HL-60 (cell line): ENCODE data around the gene SLC17A8.

ENCODE experiments used
- DNase-seq, 2 experiments: peaks; one replicate each; pipeline ENCODE4 v3.0.0-alpha.2; 2010 to 2020; ENCODE audit warnings: low read depth in 1 of 2, low spot score in 1 of 2
- H3K27ac ChIP-seq: fragments of 250-450 bp; sonication (Bioruptor Pico); replicated peaks from 2 replicates; pipeline ENCODE4 v1.5.1; 2020; ENCODE audit warnings: mild to moderate bottlenecking, moderate library complexity
- H3K27me3 ChIP-seq: fragments of 250-450 bp; sonication (Bioruptor Pico); 2 replicates; pipeline ENCODE4 v1.5.1; 2021; ENCODE audit warnings: mild to moderate bottlenecking, moderate library complexity; ENCODE audit not compliant: insufficient read depth, poor library complexity, severe bottlenecking
- H3K4me3 ChIP-seq: replicated peaks from 2 replicates; pipeline ENCODE4 v1.5.1; 2011; ENCODE audit warnings: mild to moderate bottlenecking, control low read depth, low read length; ENCODE audit not compliant: insufficient read depth
- CTCF ChIP-seq: IDR thresholded peaks from one replicate; pipeline ENCODE4 v1.5.1; 2011; ENCODE audit warnings: low read length, control low read depth, inconsistent platforms; ENCODE audit not compliant: insufficient read depth
- GABPA ChIP-seq: IDR thresholded peaks from 2 replicates; pipeline ENCODE4 v1.6.1; 2012; ENCODE audit warnings: low read depth
- POLR2AphosphoS5 ChIP-seq: IDR thresholded peaks from 2 replicates; pipeline ENCODE4 v1.6.1; 2012; ENCODE audit warnings: low read depth
- SPI1 ChIP-seq: IDR thresholded peaks from 2 replicates; pipeline ENCODE4 v1.6.1; 2012; ENCODE audit warnings: low read depth, mild to moderate bottlenecking, borderline replicate concordance
- TF ChIP-seq, protein P1 (sequence below): IDR thresholded peaks from 2 replicates; pipeline ENCODE4 v1.6.1; 2012; ENCODE audit warnings: low read depth; ENCODE audit not compliant: insufficient replicate concordance

The SLC17A8 gene

GRCh38 chr12:100391856-100392255 is 35.0 kb downstream of the SLC17A8 start:
- no peak overlapping the region for H3K27ac ChIP-seq
- H3K27me3 ChIP-seq, result no peaks in the 10 kb centered on the region
- no peak for DNase-seq
- H3K4me3 ChIP-seq, result no peak overlapping the region
- TF ChIP-seq, protein P1, sequence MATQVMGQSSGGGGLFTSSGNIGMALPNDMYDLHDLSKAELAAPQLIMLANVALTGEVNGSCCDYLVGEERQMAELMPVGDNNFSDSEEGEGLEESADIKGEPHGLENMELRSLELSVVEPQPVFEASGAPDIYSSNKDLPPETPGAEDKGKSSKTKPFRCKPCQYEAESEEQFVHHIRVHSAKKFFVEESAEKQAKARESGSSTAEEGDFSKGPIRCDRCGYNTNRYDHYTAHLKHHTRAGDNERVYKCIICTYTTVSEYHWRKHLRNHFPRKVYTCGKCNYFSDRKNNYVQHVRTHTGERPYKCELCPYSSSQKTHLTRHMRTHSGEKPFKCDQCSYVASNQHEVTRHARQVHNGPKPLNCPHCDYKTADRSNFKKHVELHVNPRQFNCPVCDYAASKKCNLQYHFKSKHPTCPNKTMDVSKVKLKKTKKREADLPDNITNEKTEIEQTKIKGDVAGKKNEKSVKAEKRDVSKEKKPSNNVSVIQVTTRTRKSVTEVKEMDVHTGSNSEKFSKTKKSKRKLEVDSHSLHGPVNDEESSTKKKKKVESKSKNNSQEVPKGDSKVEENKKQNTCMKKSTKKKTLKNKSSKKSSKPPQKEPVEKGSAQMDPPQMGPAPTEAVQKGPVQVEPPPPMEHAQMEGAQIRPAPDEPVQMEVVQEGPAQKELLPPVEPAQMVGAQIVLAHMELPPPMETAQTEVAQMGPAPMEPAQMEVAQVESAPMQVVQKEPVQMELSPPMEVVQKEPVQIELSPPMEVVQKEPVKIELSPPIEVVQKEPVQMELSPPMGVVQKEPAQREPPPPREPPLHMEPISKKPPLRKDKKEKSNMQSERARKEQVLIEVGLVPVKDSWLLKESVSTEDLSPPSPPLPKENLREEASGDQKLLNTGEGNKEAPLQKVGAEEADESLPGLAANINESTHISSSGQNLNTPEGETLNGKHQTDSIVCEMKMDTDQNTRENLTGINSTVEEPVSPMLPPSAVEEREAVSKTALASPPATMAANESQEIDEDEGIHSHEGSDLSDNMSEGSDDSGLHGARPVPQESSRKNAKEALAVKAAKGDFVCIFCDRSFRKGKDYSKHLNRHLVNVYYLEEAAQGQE, result no peak
- TF ChIP-seq POLR2AphosphoS5 (no peak), GABPA (no peak), SPI1 (no peak), CTCF (no peak)

DNA sequence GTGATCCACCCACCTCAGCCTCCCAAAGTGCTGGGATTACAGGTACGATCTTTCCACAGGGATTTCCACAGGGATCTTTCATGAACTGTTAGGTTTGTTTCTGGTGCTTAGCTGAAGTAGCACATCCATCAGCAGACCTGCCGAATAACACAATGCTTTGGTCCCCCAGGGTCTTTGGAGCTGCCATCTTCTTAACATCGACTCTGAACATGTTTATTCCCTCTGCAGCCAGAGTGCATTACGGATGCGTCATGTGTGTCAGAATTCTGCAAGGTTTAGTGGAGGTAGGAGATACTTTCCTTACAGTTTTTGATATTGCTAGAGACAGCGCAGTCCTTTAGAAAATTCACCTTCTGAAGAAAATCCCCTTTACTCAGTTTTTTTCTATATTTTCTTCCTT is 36.3 kb downstream of the SLC17A8 start:
- no peak for DNase-seq
- H3K27ac ChIP-seq, result no peak overlapping the region
- TF ChIP-seq, protein P1, result no peak
- no peak for TF ChIP-seq CTCF
- no peak for TF ChIP-seq POLR2AphosphoS5
- no peak for TF ChIP-seq SPI1
- TF ChIP-seq GABPA, result no peak
- no peak overlapping the region for H3K4me3 ChIP-seq
- no peaks in the 10 kb centered on the region for H3K27me3 ChIP-seq

- H3K27me3 ChIP-seq, result no peaks in the 10 kb centered on the region
- no peak for DNase-seq
- H3K27ac ChIP-seq, result no peak overlapping the region
- TF ChIP-seq, protein P1, result no peak
- TF ChIP-seq POLR2AphosphoS5 (no peak), CTCF (no peak), SPI1 (no peak), GABPA (no peak)
- H3K4me3 ChIP-seq, result no peak overlapping the region
Measured at GRCh38 chr12:100395811-100396210, 38.9 kb downstream of the SLC17A8 start.
